Gastrocnemius medialis (tissue), 4 donors: ENCODE measurements around the gene AARS1.

ENCODE experiments used
- CTCF ChIP-seq, 5 experiments: fragments of 450-650 bp in 3 of 5; fragments of 200-600 bp in 2 of 5; sonication (generic) in 2 of 5; IDR thresholded peaks in 4 of 5; conservative IDR thresholded peaks in 1 of 5; 1 replicate in 4 of 5; 2 replicates in 1 of 5; pipeline ENCODE4 v1.5.1; 2016 to 2019; ENCODE audit warnings: antibody characterized with exemption in 5 of 5, mild to moderate bottlenecking in 3 of 5, moderate library complexity in 3 of 5
- POLR2A ChIP-seq, 2 donors: fragments of 450-650 bp; IDR thresholded peaks; one replicate each; pipeline ENCODE4 v1.6.1; 2017; ENCODE audit warnings: antibody characterized with exemption in 2 of 2, mild to moderate bottlenecking in 2 of 2, moderate library complexity in 2 of 2

- TF ChIP-seq CTCF (IDR thresholded peaks at IDR 0.05 in 4 of 5, conservative IDR thresholded peaks at IDR 0.05 in 1 of 5): no peak
- no peak for TF ChIP-seq POLR2A (IDR thresholded peaks at IDR 0.05)
Observed at GRCh38 chr16:70257391-70257790, 31.9 kb downstream of the AARS1 start.
